Mesodermal cell (in vitro differentiated cells): ENCODE measurements around the gene TMEM88.

Source experiments
- H3K27ac ChIP-seq: 2 replicates; pipeline ENCODE4 v1.7.0; 2013; ENCODE audit warnings: mild to moderate bottlenecking, low read depth, low read length, moderate library complexity; ENCODE audit not compliant: severe bottlenecking
- H3K36me3 ChIP-seq: 2 replicates; pipeline ENCODE4 v1.7.1; 2013; ENCODE audit warnings: mild to moderate bottlenecking, low read length, moderate library complexity; ENCODE audit not compliant: control insufficient read depth, insufficient read depth
- H3K4me1 ChIP-seq: one replicate; pipeline ENCODE4 v1.7.1; 2013; ENCODE audit warnings: mild to moderate bottlenecking, low read length; ENCODE audit not compliant: insufficient read depth, control insufficient read depth, poor library complexity, severe bottlenecking
- H3K4me3 ChIP-seq: 2 replicates; pipeline ENCODE4 v1.7.0; 2013; ENCODE audit warnings: low read length, control low read depth, mild to moderate bottlenecking; ENCODE audit not compliant: insufficient read depth, poor library complexity, severe bottlenecking; ENCODE audit errors: extremely low read depth
- H3K9me3 ChIP-seq: 2 replicates; pipeline ENCODE4 v1.7.1; 2013; ENCODE audit warnings: mild to moderate bottlenecking, low read length, moderate library complexity; ENCODE audit not compliant: control insufficient read depth
- WGBS, 2 experiments: methylation state at CpG; one replicate each; pipeline ENCODE4 v1.1.5; 2013; ENCODE audit warnings: missing lambda C conversion rate in 2 of 2; ENCODE audit not compliant: insufficient coverage in 2 of 2; 5-methylcytosine and 5-hydroxymethylcytosine counted together

Gene TMEM88

DNA sequence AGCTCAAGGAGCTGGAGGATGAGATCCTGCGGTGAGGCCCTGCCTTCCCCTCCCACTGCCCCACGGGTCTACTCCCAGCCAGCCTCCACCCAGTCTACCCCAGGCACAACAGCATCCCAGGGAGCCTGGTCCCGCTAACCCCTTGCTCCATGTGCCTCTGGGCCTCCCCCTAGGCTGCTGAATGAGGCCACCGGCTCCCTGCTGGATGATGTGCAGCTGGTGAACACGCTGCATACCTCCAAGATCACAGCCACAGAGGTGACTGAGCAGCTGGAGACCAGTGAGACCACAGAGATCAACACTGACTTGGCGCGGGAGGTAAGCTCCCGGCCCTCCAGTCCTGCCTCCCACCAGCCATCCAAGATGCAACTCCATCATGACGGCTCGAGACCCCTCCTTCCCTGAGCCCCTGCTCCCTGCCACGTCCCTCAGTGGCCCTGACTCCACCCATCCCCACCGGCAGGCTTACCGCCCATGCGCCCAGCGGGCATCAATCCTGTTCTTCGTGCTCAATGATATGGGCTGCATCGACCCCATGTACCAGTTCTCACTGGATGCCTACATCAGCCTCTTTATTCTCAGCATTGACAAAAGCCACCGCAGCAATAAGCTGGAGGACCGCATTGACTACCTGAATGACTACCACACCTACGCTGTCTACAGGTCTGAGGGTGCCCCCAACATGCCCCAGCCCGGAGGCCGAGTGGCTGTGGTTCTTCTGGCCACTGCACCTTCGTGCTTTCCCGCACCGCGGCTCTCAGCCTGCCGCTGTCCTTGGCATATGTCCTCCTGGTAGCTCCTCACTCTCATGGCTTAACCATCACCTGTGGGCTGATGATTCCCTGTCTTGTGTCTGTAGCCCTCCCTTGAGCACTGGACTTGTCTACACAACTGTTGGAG lies 35.9 kb upstream of the TMEM88 start:
- Histone ChIP-seq H3K36me3 (no peaks in the 10 kb centered on the region), H3K27ac (no peak overlapping the region), H3K9me3 (no peaks in the 10 kb centered on the region), H3K4me3 (no peak overlapping the region), H3K4me1 (peaks cover 2% of the 10 kb centered on the region)
- WGBS, 2 experiments, result 93% methylated on average over 25 to 26 of the region's 27 CpGs

DNA sequence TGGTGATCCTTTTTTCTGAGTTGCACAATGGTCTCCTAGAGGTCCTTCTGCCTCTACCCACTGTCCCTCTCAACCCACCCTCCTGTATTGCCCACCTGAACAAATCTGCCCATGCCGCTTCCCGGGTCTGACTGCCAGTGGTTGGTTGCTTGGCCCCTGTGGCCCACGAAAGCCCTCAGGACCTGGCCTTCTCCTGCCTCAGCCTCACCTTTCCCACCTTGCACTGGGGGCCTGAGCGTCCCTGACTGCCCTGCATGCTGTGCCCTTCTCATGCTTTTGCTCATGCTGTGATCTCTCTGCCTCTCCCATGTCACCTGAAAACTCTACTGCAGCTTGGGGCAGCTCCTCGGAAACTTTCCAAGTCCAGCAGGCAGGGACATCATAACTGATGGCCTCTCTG lies 34.6 kb upstream of the TMEM88 start:
- Histone ChIP-seq H3K9me3 (no peaks in the 10 kb centered on the region), H3K27ac (no peak overlapping the region), H3K36me3 (no peaks in the 10 kb centered on the region), H3K4me1 (peaks cover 2% of the 10 kb centered on the region), H3K4me3 (no peak overlapping the region)
- WGBS, 2 experiments, result 74 to 85% methylated on average over 5 of the region's 5 CpGs

DNA sequence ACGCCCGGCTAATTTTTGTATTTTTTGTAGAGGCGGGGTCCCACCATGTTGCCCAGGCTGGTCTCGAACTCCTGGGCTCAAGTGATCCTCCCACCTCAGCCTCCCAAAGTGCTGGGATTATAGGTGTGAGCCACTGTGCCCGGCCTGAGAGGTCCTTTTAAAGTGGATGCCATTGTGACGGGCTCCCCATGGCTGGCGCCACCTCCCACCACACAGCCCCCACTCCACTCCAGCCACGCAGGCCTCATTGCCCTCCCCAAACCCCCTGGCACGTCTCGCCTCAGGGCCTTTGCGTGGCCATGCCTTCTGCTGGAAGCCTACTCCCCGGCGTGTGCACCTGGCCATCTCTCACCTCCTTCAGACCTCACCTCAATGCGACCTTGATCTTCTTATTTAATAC lies 32.7 kb upstream of the TMEM88 start:
- Histone ChIP-seq H3K36me3 (no peaks in the 10 kb centered on the region), H3K4me3 (no peak overlapping the region), H3K4me1 (peaks cover under 1% of the 10 kb centered on the region), H3K27ac (no peak overlapping the region), H3K9me3 (no peaks in the 10 kb centered on the region)
- 78 to 85% methylated on average over 12 to 13 of the region's 14 CpGs for WGBS, 2 experiments

DNA sequence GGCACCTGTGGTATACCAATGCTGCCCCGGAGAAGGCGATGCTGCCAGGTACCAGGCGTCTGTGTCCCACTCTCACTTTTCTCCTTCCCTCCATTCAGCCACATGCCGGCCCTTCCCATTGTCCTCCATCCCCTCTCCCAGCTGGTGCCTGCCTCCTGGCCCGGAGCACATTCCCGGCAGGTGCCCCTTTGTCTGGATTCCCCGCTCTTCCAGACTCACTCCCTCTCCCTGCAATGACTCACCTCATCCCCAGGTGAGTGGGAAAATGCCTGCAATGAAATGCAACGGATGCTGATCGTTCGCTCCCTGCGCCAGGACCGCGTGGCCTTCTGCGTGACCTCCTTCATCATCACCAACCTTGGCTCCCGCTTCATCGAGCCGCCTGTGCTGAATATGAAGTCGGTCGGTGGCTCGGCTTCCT lies 31.3 kb upstream of the TMEM88 start:
- H3K4me3 ChIP-seq, result no peak overlapping the region
- H3K9me3 ChIP-seq, result no peaks in the 10 kb centered on the region
- 72 to 77% methylated on average over 17 to 20 of the region's 20 CpGs for WGBS, 2 experiments
- H3K4me1 ChIP-seq, result no peaks in the 10 kb centered on the region
- H3K27ac ChIP-seq, result no peak overlapping the region
- H3K36me3 ChIP-seq, result no peaks in the 10 kb centered on the region

DNA sequence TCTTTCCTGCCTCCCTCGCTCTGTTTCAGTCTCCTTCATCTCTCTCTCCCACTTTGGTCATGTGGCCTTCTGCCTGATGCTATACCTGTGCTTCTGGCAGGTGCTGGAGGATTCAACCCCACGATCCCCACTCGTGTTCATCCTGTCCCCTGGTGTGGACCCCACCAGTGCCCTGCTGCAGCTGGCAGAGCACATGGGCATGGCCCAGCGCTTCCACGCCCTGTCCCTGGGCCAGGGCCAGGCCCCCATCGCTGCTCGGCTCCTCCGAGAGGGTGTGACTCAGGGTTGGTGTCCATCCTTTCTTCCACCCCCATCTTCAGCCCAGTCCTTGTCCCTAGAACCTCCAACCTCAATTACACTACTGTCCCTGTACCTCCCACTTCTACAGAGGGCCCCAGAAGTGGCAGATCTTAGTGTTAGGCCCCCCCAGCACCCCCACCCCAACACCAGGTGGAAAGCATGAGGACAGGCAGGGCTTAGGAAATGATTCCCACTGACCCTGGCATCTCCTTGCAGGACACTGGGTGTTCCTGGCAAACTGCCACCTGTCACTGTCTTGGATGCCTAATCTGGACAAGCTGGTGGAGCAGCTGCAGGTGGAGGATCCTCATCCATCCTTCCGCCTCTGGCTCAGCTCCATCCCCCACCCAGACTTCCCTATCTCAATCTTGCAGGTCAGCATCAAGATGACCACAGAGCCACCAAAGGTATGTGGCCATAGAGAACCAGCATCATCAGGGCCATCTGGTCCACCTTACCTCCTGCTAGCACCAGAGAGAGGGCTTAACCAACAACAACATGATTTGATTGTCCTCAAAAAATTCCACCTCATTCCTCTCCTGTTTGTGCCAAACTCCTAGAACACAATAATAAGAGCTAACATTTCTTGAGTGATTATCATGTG lies 30.6 kb upstream of the TMEM88 start:
- WGBS, 2 experiments, result 89 to 92% methylated on average over 8 to 9 of the region's 9 CpGs
- no peaks in the 10 kb centered on the region for H3K4me1 ChIP-seq
- H3K27ac ChIP-seq, result no peak overlapping the region
- no peaks in the 10 kb centered on the region for H3K9me3 ChIP-seq
- no peaks in the 10 kb centered on the region for H3K36me3 ChIP-seq
- no peak overlapping the region for H3K4me3 ChIP-seq

DNA sequence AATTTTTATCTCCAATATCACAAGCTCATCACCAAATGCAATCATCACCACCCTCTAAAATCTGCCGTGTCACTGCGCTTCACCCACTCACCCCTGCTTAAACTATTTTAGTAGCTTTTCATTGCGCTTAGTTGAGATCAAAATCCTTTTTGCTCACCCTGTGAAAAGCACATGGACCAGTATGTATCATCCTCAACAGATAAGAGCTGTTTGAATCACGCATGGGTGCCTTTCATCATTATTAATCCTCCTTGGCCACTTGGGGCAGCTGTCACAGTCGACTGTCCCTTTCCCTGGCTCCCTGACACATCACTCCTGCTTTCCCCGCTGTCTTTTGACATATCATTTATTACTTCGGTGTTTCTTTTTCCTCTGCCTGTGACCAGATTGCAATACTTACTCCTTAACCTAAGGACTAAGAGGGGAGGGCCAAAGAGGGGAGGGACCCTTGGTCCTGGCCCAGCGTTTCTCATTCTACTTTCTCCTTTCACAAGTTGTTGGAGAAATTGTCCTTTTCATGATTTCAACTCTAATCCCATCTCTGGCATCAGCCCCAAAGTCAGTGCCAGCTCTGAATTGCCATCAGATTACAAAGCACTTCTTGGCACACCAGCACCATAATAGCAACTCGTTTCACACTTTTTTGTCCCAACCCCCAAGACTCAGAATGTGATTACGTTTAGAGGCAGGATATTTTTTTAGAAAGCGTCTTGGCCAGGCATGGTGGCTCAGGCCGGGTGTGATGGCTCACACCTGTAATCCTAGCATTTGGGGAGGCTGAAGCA lies 29.5 kb upstream of the TMEM88 start:
- Histone ChIP-seq H3K9me3 (no peaks in the 10 kb centered on the region), H3K27ac (no peak overlapping the region), H3K4me3 (no peak overlapping the region), H3K36me3 (no peaks in the 10 kb centered on the region), H3K4me1 (no peaks in the 10 kb centered on the region)
- 67 to 76% methylated on average over 9 to 11 of the region's 12 CpGs for WGBS, 2 experiments

DNA sequence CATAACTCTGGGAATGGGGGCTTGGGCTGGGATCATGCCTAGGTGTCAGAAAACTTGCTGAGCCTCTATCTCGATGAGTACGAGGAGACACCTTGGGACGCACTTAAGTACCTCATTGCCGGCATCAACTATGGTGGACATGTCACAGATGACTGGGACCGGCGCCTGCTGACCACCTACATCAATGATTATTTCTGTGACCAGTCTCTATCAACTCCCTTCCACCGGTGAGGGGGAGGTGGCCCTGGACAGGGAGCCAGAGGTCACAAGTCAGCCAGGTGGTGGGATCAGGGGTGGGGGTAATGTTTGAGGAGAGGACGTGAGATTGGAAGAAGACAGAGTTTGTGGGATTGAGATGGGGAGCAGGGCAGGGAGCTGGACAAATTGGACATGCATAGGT lies 24.2 kb upstream of the TMEM88 start:
- H3K4me3 ChIP-seq, result no peak overlapping the region
- 88 to 96% methylated on average over 7 of the region's 8 CpGs for WGBS, 2 experiments
- no peaks in the 10 kb centered on the region for H3K36me3 ChIP-seq
- H3K4me1 ChIP-seq, result peaks cover 9% of the 10 kb centered on the region
- no peak overlapping the region for H3K27ac ChIP-seq
- no peaks in the 10 kb centered on the region for H3K9me3 ChIP-seq

DNA sequence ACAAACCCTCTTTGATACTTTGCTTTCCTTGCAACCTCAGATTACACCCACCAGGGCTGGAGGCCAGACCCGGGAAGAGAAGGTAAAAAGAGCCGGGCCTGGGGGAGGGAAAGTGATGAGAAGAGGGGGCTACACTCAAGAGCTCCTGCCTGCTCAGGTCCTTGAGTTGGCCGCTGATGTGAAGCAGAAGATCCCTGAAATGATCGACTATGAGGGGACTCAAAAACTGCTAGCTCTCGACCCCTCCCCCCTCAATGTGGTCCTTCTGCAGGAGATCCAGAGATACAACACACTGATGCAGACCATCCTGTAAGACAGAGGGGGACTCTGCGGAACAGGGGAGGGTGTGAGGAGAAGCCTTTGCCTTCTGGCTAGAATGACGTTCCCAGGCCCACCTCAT lies 23.6 kb upstream of the TMEM88 start:
- no peak overlapping the region for H3K27ac ChIP-seq
- H3K36me3 ChIP-seq, result no peaks in the 10 kb centered on the region
- H3K9me3 ChIP-seq, result no peaks in the 10 kb centered on the region
- WGBS, 2 experiments, result 84% methylated on average over 4 to 5 of the region's 7 CpGs
- H3K4me1 ChIP-seq, result peaks cover 9% of the 10 kb centered on the region
- H3K4me3 ChIP-seq, result no peak overlapping the region

DNA sequence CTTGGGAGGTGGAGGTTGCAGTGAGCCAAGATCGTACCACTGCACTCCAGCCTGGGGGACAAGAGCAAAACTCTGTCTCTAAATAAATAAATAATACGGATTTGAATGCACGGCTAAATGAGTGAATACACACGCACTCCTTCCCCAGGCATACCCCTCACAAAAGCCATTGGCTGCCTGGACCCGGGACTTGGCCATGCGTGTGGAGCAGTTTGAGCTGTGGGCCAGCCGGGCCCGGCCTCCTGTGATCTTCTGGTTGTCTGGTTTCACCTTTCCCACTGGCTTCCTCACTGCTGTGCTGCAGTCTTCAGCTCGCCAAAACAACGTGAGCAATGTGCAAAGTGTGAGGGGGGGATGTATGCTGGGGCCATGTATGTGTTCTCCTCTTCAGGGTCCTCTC lies 22.4 kb upstream of the TMEM88 start:
- H3K4me1 ChIP-seq, result peaks cover 10% of the 10 kb centered on the region
- H3K9me3 ChIP-seq, result no peaks in the 10 kb centered on the region
- 84% methylated on average over 6 to 7 of the region's 10 CpGs for WGBS, 2 experiments
- no peaks in the 10 kb centered on the region for H3K36me3 ChIP-seq
- H3K4me3 ChIP-seq, result no peak overlapping the region
- H3K27ac ChIP-seq, result no peak overlapping the region

DNA sequence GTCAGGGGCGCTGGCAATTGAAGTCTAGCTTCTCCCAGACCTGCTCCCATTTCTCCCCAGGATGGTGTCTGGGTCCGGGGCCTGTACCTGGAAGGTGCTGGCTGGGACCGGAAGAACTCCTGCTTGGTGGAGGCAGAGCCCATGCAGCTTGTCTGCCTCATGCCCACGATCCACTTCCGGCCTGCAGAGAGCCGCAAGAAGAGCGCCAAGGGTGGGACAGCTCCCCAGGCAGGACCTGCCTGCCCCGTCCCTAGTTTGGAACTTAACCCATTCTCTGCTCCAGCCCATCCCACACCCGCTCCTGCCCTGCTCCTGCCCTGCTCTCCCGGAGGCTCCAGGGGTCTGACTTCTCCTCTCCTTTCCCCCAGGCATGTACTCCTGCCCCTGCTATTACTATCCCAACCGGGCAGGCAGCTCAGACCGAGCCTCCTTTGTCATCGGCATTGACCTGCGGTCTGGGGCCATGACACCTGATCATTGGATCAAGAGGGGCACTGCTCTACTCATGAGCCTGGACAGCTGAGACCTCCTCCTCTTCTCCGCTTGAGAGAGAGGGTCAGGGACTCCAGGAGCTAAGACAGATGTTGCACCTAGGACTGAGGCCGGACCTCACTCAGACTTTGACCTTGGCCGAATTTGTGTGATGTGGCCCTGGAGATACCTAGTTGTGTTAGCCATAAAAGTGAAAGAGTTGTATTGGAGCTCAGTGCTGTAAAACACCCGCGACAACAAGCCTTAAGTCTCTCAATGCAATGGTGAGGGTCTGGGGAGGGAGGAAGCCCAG lies 21.7 kb upstream of the TMEM88 start:
- WGBS, 2 experiments, result 60 to 63% methylated on average over 18 to 19 of the region's 19 CpGs
- H3K36me3 ChIP-seq, result no peaks in the 10 kb centered on the region

More for the DNA sequence above, 21.7 kb upstream of the TMEM88 start:
- H3K9me3 ChIP-seq, result no peaks in the 10 kb centered on the region
- H3K4me3 ChIP-seq, result peak overlapping the region; percentile 64
- no peak overlapping the region for H3K27ac ChIP-seq
- peaks cover 15% of the 10 kb centered on the region for H3K4me1 ChIP-seq
